ENCODE data around the gene BEAN1. TPM values are rescaled to one million over a fixed set of nuclear protein-coding genes. Genes with fewer than 3 reads are reported as not detected.

BEAN1 gene
- total RNA-seq, 1 experiment from 2014 or later: 0.61 TPM

DNA sequence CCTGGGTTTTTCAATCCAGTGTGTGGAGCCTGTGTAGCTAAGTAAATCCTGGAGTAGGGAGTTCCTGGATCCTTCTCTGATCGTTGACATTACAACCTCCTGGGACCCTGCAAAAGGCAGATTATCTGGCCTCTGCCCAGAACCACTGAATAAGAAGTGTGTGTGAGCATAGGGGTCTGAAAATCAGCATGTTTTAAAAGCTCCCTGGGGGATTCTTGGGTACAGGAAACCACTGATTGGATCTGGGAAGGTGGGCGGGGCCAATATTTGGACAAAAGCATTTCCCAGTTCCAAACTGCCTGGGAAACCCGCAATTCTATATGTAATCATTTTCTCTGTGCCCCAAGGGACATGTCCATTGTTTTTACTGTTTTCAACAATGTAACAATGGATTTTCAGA lies 27.2 kb upstream of the BEAN1 start:
- no TSS peak for BruUV-seq (replicated peaks)
- H3K4me3 ChIP-seq (replicated peaks in 1 of 2; ENCODE audit: low read depth in 1 of 2, low read length in 2 of 2): no peak overlapping the region
- no peaks in the 10 kb centered on the region for H4K20me1 ChIP-seq (ENCODE audit: insufficient read depth)
- H3K4me1 ChIP-seq (ENCODE audit: control insufficient read depth in 1 of 2, insufficient read depth in 2 of 2, low read length in 2 of 2): no peaks in the 10 kb centered on the region
- TF ChIP-seq CTCF (IDR thresholded peaks at IDR 0.05 in 2 of 3, conservative IDR thresholded peaks at IDR 0.05 in 1 of 3; ENCODE audit: borderline replicate concordance in 1 of 3, insufficient read depth in 1 of 3, low read depth in 2 of 3, low read length in 2 of 3) (no peak), SIN3A (IDR thresholded peaks at IDR 0.05; ENCODE audit: low read depth) (no peak), ZFX (IDR thresholded peaks at IDR 0.05) (no peak), EGR1 (IDR thresholded peaks at IDR 0.05; ENCODE audit: low read depth) (no peak), ELF1 (IDR thresholded peaks at IDR 0.05; ENCODE audit: borderline replicate concordance, low read depth) (no peak), EZH2phosphoT487 (IDR thresholded peaks at IDR 0.05; ENCODE audit: borderline replicate concordance) (no peak), SRF (IDR thresholded peaks at IDR 0.05; ENCODE audit: low read depth) (no peak), JUND (IDR thresholded peaks at IDR 0.05) (no peak), ZNF274 (IDR thresholded peaks at IDR 0.05; ENCODE audit: low read depth, low read length) (no peak), TCF7L2 (IDR thresholded peaks at IDR 0.05; ENCODE audit: borderline replicate concordance, extremely low read depth, insufficient read depth, insufficient read length) (no peak), FOSL1 (IDR thresholded peaks at IDR 0.05; ENCODE audit: low read depth) (no peak), YY1 (IDR thresholded peaks at IDR 0.05; ENCODE audit: extremely low read depth, insufficient replicate concordance, low read depth, low read length) (no peak), CBX3 (IDR thresholded peaks at IDR 0.05; ENCODE audit: low read depth) (no peak), ZBTB33 (IDR thresholded peaks at IDR 0.05; ENCODE audit: extremely low read depth, insufficient replicate concordance, low read length) (no peak)
- TF ChIP-seq, protein P1, sequence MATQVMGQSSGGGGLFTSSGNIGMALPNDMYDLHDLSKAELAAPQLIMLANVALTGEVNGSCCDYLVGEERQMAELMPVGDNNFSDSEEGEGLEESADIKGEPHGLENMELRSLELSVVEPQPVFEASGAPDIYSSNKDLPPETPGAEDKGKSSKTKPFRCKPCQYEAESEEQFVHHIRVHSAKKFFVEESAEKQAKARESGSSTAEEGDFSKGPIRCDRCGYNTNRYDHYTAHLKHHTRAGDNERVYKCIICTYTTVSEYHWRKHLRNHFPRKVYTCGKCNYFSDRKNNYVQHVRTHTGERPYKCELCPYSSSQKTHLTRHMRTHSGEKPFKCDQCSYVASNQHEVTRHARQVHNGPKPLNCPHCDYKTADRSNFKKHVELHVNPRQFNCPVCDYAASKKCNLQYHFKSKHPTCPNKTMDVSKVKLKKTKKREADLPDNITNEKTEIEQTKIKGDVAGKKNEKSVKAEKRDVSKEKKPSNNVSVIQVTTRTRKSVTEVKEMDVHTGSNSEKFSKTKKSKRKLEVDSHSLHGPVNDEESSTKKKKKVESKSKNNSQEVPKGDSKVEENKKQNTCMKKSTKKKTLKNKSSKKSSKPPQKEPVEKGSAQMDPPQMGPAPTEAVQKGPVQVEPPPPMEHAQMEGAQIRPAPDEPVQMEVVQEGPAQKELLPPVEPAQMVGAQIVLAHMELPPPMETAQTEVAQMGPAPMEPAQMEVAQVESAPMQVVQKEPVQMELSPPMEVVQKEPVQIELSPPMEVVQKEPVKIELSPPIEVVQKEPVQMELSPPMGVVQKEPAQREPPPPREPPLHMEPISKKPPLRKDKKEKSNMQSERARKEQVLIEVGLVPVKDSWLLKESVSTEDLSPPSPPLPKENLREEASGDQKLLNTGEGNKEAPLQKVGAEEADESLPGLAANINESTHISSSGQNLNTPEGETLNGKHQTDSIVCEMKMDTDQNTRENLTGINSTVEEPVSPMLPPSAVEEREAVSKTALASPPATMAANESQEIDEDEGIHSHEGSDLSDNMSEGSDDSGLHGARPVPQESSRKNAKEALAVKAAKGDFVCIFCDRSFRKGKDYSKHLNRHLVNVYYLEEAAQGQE (IDR thresholded peaks at IDR 0.05; ENCODE audit: low read depth): no peak
- TF ChIP-seq, protein P2, sequence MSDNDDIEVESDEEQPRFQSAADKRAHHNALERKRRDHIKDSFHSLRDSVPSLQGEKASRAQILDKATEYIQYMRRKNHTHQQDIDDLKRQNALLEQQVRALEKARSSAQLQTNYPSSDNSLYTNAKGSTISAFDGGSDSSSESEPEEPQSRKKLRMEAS (IDR thresholded peaks at IDR 0.05): no peak
- ATAC-seq (no peak; the same call in 1 of the 2 replicates), DNase-seq (ENCODE audit: low read depth, low spot score) (no peak)
- H3K9me2 ChIP-seq (ENCODE audit: insufficient read depth): no peaks in the 10 kb centered on the region
- RAD21 ChIA-PET (ENCODE audit: low non-redundant PET in 1 of 2, low total read pairs in 2 of 2, uncharacterized antibody in 2 of 2, unreplicated experiment in 2 of 2): no interaction called here
- H3K27ac ChIP-seq (ENCODE audit: low read depth, low read length): no peak overlapping the region
- H3K9ac ChIP-seq (ENCODE audit: low read length): no peak overlapping the region
- CTCF ChIA-PET: interaction anchor here (1.2 kb wide), 1 partner anchor 42 kb away, joined by 3 read pairs; no protein-coding TSS in a partner anchor
- H3K36me3 ChIP-seq (ENCODE audit: control insufficient read depth in 1 of 2, insufficient read depth in 2 of 2, low read length in 2 of 2): no peaks in the 10 kb centered on the region
- H3K9me3 ChIP-seq (ENCODE audit: control insufficient read depth in 1 of 2, insufficient read depth in 1 of 2, low read depth in 1 of 2, low read length in 2 of 2): no peaks in the 10 kb centered on the region
- intact Hi-C loops (cut with micrococcal nuclease): loop anchor here (10.0 kb wide), 1 partner anchor 325 kb away; no protein-coding TSS in a partner anchor
- H3K27me3 ChIP-seq (ENCODE audit: insufficient read depth, low read length): no peaks in the 10 kb centered on the region; the same call in 1 of the 2 replicates
- no peaks in the 10 kb centered on the region for H3K79me2 ChIP-seq (ENCODE audit: insufficient read depth, low read length)
- POLR2A ChIA-PET: interaction anchor here (1.4 kb wide), 1 partner anchor 8 kb away, joined by 4 read pairs; no protein-coding TSS in a partner anchor
- H2AFZ ChIP-seq (ENCODE audit: low read depth, low read length, poor library complexity, severe bottlenecking): peak overlapping the region; percentile 47
- H3K4me2 ChIP-seq (ENCODE audit: low read length): no peak overlapping the region

Measured in HCT116 (cell line).